GM21619 (cell line): ENCODE measurements around the gene KRT6A.

ENCODE experiments used
- ATAC-seq: cut with Tn5 transposase; IDR thresholded peaks from one replicate; pipeline ENCODE4 v1.9.1; 2021; ENCODE audit not compliant: unreplicated experiment

KRT6A gene

GRCh38 chr12:52524898-52525591 is 32.0 kb upstream of the KRT6A start:
- ATAC-seq = peak; percentile 70

DNA sequence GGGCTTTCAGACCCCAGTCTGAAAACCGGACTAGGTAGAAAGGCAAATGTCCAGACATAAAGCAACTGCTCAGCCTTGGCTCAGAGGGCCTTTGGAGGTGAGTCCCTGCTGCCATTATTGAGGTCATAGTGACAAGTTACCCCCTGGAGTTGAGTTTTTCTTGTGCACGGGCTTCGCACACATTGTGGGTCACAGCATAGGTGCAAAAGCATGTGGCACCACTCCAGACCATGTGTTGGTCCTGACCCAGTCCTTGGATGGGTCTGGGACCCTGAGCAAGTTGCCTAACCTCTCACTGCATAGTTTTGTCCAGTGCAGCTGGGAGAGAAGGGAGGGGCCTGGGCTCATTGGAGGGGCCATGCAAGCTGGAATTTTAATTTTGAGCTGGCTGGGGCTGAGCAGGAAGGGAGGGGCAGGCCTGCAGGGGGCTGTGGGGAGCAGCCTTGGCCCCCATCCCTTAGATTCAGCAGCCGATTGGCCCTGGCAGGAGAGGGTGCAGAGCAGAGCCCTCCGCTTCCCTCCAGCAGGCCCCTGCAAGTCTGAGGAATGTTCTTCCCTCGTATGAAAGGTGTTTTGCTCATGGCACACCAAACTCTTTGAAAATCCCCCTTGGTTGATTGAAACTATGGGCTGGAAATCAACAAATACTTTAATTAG is 31.3 kb upstream of the KRT6A start:
- ATAC-seq = no peak

DNA sequence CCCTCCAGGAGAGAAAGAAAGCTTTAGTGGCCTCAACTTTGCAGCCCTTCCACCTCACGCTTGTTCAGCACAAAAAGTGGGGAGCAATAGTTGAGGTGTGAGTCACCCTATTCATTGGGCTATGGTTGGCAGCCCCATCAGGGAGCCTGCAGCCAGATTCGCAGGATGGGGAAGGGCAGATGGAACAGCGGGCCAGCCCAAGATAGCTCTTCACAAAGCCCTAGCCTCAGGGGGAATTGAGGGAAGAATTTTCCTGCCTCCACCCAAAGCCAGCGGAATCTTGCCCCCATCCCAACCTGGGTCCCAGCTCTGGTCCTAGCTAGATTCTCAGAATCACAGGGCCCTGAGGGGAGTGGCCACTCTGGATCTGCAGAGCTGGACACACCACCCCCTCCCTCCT is 30.8 kb upstream of the KRT6A start:
- no peak for ATAC-seq

GRCh38 chr12:52522346-52523011 is 29.4 kb upstream of the KRT6A start:
- no peak for ATAC-seq

- no peak for ATAC-seq
Observed at GRCh38 chr12:52521568-52522266, 28.7 kb upstream of the KRT6A start.

- ATAC-seq = no peak
Observed at GRCh38 chr12:52521175-52521567, 28.1 kb upstream of the KRT6A start.

DNA sequence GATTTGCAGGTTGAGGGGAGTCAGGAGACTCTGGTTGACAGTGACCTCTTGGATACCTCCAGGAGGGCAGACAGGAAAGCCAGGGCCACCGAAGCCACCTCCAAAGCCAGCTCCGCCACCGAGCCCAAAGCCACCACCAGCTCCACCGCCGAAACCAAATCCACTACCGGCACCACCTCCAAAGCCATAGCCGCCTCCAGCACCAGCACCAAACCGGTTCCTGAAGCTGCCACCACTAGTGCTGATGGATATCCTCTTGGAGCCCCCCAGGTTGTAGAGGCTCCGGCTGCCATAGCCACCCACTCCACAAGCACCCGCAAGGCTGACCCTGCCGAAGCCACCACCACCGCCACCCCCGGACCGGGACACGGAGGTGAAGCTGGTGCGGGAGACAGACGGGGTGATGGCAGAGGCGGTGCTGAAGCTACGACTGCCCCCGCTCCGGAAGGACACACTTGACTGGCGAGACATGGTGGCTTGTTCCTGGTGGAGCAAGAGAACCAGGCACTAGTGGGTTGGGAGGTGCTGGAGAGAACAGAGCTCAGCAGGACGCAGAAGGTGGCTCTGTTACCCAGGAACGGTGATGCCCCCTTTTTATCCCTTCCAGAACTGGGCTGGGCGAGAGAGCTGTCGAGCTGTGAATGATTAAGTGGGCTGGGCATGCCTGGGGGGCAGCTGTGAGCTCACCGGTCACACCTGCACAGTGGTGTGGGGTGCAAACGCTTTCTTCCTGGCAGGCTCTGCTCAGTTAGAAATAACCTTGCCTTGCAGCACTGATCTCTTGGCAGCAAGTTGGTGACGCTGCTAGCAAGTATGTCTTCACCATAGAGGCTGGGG is 27.0 kb upstream of the KRT6A start, which contains the start of gene KRT5:
KRT5 (minus strand) TSS at position 569 of the 837 bp plus-strand sequence; CDS start at position 471, 98 bp downstream.
- ATAC-seq = no peak

DNA sequence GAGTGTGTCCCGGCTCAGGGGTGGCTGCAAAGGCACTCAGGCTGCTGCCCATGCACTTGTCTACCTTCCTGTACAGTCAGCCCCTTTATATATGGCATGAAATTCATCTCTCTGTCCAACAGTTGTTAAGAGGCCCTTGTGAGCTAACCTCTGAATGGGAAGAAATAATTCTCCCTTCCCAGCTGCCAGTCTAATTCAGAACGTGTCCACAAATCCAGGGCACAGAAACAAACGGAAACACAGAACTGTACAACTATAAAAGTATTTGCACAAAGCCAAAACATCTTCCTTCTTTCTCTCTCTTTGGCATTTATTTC is 26.3 kb upstream of the KRT6A start:
- no peak for ATAC-seq

DNA sequence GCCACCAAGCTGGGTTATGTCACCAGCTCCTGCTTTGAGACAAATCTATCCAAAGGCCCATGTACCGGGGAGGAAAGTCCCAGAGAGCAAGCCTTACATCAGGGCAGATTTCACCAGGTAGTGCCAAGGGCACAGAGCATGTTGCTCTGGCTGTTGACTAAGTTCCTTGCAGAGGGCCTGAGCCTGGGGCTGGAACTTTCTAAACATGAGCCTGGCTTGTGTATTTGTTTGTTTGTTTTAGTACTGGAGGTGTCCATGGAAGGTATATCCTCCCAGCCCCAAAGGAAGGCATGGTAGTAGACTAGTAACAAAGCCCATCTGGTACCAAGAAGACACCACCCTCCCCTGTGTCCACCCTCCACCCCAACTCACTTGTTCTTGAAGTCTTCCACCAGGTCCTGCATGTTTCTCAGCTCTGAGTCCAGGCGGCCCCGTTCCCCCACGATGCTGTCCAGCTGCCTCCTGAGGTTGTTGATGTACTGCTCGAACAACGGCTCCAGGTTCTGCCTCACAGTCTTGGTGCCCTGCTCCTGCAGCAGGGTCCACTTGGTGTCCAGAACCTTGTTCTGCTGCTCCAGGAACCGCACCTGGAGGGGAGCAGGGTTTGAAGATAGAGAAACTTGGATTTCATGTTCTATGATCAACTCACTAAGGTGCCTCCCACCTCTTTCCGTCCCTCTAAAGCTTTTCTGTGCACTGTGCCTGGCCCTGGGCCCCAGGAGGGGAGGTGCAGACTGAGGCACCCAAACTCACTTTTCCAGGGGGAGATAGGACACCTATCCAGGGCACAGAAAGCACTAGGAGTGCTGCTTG is 25.7 kb upstream of the KRT6A start:
- no peak for ATAC-seq

DNA sequence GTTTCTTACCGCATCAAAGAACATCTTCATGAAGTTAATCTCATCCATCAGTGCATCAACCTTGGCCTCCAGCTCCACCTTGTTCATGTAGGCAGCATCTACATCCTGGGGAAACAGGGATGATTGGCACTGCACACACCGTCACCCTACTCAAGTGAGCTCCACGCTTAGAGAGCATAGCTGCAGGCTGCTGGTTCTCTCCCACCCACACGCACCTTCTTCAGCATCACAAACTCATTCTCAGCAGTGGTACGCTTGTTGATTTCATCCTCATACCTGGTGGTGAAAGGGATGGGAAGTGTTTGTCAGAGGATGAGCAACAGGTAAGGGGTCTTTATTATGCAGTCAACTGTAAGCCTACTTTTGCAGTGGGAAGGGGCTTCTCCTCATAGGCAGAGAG is 24.8 kb upstream of the KRT6A start:
- ATAC-seq = no peak

DNA sequence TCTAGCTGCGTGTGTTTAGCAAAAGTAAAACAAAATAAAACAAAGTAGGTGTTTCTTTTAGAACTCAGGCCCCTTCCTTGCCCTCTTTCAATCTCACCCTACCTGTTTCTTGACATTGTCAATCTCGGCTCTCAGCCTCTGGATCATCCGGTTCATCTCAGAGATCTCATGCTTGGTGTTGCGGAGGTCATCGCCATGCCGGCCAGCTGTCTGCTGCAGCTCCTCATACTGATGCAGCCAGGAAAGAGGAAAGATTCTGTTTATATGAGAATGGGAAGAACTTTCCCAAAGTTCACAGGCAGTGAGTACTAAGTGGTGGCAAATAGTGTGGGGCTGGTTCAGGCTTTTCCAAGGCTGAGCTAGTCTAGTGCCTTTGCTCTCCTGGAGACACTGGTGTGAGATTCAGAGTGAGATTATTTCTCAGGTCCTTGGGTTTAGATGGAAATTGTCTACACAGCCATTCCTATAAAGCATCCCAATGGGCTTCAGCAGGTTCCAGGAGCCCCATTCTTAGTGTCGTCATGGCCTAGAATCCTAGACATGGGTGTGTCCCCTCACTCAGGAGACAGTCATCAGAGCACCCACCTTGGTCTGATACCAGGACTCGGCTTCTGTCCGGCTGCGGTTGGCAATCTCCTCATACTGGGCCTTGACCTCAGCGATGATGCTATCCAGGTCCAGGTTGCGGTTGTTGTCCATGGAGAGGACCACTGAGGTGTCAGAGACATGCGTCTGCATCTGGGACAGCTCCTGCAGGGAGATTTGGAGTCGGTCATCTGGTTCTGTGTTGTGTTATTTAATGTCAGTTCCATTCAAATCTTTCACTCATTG is 24.2 kb upstream of the KRT6A start:
- ATAC-seq = no peak

DNA sequence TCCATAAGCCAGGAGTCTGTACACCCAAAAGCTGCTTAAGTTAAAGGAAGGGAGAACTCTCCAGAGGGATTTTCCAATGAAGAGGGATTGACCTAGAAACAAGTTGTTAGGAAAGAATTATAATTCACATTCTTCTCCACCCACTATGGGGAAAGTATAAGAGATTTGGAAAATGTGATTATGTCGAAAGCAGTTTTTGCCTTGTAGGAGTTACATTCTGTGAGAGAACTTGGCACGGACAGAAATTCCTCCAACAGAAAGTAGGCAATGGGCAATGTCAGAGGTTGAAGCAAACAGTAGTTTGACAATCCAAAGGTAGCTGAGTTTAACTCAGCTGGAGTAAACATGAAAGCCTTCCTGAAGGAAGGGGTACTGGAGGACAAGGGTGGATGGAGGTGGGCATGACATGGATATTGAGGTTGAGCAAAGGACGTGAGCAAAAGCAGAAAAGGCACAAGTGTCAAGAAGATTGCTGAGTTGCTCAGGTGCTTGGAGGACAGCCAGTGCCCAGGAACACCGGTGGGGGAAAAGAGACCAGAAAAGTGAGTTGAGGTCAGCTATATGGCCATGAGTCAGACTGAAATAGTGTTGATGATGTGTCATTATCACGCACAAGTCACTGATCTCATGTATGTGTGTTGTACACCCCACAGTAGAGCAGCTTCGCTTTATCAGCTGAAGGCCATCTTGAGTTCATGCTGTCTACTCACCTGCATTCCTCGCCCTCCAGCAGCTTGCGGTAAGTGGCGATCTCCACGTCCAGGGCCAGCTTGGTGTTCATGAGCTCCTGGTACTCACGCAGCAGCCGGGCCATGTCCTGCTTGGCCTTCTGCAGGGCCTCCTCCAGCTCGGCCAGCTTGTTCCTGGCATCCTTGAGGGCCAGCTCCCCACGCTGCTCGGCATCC is 23.1 kb upstream of the KRT6A start:
- ATAC-seq = no peak

- ATAC-seq = no peak
Observed at GRCh38 chr12:52515319-52515646, 22.2 kb upstream of the KRT6A start.

GRCh38 chr12:52514471-52515318 is 21.6 kb upstream of the KRT6A start:
- no peak for ATAC-seq

DNA sequence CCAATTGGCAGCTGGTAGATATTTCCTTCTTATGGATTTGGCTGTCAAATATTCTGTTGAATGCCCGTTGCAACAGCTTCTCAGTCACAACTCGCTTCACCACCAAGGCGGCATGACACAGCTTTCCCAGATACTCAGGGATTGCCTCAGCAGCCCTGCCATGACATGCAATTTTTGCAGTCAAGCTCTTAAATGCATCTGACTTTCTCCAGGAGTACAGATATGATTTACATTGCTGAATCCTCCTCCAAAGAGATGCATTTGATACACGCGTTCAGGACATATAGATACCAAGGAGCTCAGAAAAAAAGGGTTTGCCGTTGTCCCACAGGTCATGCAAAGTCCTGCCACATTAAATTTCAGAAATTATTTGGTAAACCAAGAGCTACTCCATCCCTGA is 20.7 kb upstream of the KRT6A start:
- no peak for ATAC-seq

- ATAC-seq = no peak
Observed at GRCh38 chr12:52508211-52508610, 15.2 kb upstream of the KRT6A start.
